ENCODE measurements around the gene CCDC85C.

- no peak for TF ChIP-seq CTCF (IDR thresholded peaks at IDR 0.05)
- TF ChIP-seq POLR2A (IDR thresholded peaks at IDR 0.05) = no peak
Measured at GRCh38 chr14:99621948-99622347, 17.9 kb upstream of the CCDC85C start.
